Gastrocnemius medialis (tissue), 4 donors: ENCODE data around the gene BST2.

Experiments used
- POLR2A ChIP-seq, 2 donors: fragments of 450-650 bp; IDR thresholded peaks; one replicate each; pipeline ENCODE4 v1.6.1; 2017; ENCODE audit warnings: antibody characterized with exemption in 2 of 2, mild to moderate bottlenecking in 2 of 2, moderate library complexity in 2 of 2
- TF ChIP-seq, protein P1 (sequence below), 5 experiments: fragments of 450-650 bp in 3 of 5; fragments of 200-600 bp in 2 of 5; sonication (generic) in 2 of 5; IDR thresholded peaks in 4 of 5; conservative IDR thresholded peaks in 1 of 5; 1 replicate in 4 of 5; 2 replicates in 1 of 5; pipeline ENCODE4 v1.5.1; 2016 to 2019; ENCODE audit warnings: antibody characterized with exemption in 5 of 5, mild to moderate bottlenecking in 3 of 5, moderate library complexity in 3 of 5

DNA sequence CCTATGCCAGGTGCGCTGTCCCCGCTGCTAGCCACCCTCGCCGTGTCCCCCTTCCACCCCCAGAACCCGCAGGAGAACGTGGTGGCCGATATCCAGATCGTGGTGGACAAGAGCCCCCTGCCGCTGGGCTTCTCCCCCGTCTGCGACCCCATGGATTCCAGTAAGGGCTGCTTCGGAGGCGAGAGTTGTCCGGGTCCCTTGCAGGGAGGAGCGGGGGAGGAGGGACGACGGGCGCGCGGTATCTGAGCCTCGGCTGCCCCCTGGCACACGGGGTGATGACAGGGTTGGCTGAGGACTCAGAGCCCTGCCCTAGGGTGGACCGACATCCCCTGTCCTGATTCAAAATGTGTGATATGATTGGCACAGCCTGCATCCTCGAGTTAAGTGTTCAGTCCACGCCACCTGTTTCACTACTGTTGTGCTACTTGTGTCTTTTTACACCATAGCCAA is 15.1 kb upstream of the BST2 start:
- TF ChIP-seq POLR2A (IDR thresholded peaks at IDR 0.05) = no peak
- TF ChIP-seq, protein P1, sequence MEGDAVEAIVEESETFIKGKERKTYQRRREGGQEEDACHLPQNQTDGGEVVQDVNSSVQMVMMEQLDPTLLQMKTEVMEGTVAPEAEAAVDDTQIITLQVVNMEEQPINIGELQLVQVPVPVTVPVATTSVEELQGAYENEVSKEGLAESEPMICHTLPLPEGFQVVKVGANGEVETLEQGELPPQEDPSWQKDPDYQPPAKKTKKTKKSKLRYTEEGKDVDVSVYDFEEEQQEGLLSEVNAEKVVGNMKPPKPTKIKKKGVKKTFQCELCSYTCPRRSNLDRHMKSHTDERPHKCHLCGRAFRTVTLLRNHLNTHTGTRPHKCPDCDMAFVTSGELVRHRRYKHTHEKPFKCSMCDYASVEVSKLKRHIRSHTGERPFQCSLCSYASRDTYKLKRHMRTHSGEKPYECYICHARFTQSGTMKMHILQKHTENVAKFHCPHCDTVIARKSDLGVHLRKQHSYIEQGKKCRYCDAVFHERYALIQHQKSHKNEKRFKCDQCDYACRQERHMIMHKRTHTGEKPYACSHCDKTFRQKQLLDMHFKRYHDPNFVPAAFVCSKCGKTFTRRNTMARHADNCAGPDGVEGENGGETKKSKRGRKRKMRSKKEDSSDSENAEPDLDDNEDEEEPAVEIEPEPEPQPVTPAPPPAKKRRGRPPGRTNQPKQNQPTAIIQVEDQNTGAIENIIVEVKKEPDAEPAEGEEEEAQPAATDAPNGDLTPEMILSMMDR (IDR thresholded peaks at IDR 0.05 in 4 of 5, conservative IDR thresholded peaks at IDR 0.05 in 1 of 5) = no peak
